GM19324 (cell line): ENCODE data around the gene PPARD.
A peak's percentile ranks its signal among the peaks of the same experiment; 100 is the strongest.
"Not testable (repeated sequence)": the region's sequence is repeated elsewhere in the genome, so short reads cannot be mapped to it uniquely, and the experiment has no call there.

Experiments
- ATAC-seq: cut with Tn5 transposase; IDR thresholded peaks from one replicate; pipeline ENCODE4 v1.9.1; 2021; ENCODE audit warnings: mild to moderate bottlenecking, moderate library complexity; ENCODE audit not compliant: unreplicated experiment, low FRiP score

The PPARD gene

DNA sequence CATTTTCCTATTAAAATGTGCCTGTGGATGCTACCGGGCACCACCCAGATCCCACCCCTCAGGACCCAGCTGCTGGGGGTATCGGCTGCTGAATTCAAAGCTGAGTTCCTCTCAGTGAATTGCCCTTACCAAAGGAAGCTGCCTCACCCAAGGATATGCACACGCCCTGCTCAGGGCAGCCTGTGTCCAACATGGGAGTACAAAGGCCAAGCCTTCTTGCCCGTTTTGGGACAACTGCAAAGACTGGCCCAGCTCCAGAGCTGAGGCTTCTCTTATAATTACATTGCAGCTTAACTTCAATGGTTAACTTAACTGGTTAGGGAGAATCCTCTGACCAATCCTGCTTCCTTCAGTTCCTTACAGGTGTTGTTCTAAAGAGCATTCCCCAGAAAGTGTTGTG is 89.9 kb downstream of the PPARD start:
- no peak for ATAC-seq

DNA sequence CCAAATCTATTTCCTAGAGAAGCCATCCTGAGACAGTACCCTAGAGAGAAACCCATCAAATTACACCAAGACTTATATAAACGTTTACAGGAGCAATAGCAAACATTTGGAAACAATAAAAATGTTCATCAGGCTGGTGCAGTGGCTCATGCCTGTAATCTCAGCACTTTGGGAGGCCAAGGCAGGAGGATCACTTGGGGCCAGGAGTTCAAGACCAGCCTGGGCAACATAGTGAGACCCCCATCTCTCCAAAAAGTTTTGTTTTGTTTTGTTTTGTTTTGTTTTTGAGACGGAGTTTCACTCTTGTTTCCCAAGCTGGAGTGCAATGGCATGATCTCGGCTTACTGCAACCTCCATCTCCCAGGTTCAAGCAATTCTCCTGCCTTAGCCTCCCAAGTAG is 90.3 kb downstream of the PPARD start:
- ATAC-seq = not testable (repeated sequence)

DNA sequence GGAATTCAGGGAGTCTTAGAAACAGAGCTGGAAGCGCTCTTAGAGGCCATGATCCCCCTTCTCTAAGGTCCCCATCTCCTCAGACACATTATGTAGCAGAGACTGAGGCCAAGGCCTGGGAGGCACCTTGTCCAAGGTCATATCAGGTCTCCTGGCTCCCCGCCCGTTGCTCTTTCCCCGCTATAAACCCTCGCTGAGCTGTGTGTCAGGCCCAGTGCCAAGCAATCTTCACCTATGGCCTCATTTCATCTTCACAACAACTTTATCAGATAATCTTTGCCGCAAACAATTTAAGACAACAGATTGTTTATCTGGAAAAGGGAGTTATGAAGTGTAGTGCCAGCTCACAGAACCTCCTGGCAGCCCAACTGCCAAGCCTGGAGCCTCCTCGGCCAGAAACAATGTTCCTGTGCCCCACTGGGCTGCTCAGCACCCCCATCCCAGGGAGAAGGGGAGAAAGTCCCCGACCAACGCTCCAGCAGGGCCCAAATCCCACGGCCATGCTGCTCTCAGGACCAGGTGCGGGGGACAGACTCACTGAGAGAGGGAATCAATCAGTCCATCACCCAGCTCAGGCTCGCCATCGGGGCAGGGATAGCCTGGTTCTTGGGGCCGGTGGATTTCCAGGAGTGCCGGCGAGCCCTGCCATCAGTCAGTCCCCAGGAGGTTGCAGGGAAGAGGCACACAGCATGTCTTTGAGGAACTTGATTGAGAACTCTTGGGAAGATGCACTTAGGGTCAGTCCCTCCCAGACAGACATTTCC is 92.9 kb downstream of the PPARD start:
- no peak for ATAC-seq

DNA sequence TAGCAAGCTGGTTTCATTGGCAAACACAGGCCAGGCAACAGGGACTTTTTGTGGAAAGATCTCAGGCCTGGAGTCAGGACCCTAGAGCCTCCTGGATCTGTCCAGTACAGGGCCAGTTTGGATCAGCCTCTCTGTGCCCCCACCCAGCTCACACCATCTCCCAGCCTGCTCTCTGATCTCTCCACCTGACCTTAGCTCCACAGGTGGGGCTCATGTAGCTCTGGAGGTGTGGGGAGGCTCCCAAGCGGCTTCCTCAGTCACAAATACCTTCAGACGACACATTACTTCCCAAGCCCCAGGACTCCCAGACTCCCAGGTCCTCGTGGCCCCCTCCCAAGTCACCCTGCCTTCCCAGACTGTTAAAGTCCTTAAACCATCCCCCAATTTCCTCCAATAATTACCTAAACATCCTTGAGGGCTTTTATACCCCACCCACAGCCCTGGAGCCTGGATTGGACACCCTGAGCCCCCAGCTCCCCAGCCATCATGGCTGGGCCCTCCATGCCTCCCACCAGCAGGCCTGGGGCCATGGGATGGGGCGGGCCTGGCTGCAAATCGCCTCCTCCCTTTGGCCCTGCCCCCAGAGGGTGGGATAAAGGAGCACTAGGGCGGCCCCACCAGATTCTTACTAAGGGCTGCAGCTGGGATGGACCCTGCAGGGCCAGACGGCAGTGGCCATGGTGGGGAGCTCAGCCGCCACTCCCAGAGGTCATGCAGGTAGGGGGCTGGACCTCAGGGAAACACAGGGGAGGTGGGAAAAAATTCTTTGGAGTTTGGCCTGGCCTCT is 93.9 kb downstream of the PPARD start:
- no peak for ATAC-seq

GRCh38 chr6:35438378-35439065 is 96.2 kb downstream of the PPARD start:
- ATAC-seq = not testable (repeated sequence)

DNA sequence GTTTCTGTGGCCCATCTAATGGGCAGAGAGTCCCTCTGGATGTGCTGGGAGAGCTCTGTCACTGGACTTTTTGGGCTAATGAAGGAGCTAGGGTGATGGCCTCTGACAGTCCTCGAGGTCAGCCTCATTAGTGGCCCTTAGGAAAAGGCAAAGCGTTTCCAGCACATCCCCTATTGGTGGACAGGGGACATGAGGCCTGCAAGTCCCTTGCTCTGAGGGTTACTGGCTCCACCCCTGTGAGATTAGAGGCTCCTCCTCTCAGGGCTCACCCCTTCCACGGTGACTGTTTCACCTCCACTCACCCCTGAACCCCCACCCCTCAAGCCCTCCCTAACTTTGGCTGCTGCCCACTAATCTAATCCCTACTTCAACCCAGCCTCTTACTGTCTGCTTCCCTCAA is 97.0 kb downstream of the PPARD start:
- ATAC-seq = no peak

DNA sequence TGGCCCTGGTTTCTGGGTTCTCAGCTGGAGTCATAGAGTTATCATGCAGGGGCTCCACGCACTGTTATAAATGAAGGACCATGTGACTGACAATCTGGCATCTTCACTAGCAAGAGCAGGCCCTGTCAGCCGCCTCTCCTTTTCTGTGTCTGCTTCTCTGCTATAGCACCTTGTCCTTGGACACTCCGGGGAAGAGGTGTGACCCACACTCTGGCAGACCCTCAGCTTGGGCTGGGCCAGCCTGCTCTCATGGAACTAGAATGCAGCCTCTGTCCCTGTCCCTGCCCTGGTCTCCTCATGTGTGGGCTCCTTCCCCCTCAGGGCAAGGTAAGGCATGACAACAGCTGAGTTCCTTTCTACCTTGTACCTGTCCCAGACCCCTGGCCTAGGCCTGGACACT is 98.8 kb downstream of the PPARD start:
- no peak for ATAC-seq

- ATAC-seq = no peak
Measured at GRCh38 chr6:35441642-35442041, 99.3 kb downstream of the PPARD start.

GRCh38 chr6:35442693-35443092 is 100.3 kb downstream of the PPARD start:
- ATAC-seq = no peak

- ATAC-seq = no peak
Measured at GRCh38 chr6:35443341-35444030, 101.1 kb downstream of the PPARD start.

DNA sequence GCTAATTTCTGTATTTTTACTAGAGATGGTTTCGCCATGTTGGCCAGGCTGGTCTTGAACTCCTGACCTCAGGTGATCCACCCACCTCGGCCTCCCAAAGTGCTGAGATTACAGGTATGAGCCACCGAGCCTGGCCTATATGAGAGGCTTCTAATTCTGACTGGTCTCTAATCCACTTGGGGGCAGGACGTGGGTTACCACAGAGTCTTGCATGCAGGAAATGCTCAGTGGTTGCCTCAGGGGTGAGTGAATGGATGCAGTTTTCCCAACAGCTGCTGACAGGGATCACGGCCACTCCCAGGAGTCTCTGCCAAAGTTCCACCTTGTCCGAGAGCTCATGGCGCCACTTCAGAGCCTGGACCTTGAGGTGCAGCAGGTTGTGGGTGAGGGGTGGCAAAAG is 103.3 kb downstream of the PPARD start:
- no peak for ATAC-seq

DNA sequence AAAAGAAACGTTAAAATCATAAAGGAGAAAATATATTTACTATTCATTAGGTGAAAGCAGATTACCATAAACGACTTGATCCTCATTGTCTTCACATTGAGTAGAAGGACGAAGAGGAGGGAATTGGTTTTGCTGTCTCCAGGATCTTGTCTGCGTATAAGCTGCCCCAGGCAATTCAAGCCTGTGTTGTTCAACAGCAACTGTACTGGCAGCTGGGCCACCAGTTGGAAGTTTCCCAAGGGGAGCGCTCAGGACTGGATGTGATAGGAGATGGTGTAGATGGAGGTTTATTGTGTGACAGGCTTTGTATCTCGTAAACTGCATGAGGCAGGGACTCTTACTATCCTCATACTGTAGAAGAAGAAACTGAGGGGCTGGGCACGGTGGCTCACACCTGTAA is 105.8 kb downstream of the PPARD start:
- no peak for ATAC-seq

DNA sequence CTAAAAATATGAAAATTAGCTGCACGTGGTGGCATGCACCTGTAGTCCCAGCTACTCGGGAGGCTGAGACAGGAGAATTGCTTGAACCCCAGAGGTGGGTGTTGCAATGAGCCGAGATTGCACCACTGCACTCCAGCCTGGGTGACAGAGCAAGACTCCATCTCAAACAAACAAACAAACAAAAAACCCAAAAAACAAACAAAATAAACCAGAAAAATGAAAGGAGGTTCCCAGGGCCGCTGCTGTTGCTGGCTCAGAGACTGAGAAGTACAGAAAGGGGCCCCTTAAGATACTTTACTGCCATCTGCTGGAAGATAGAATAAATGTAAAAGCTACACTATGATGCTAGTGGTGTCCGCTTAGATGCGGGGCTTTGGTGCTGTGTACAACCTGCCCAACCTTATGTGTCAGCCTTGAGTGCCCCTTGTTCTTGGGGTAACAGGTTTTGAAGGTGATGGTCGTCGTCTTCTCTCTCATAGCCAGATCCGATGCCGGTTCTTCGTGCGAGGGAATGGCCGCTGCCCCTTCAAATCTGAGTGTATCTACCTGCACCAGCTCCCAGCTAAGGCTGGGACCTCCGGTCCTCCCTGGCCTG is 107.0 kb downstream of the PPARD start:
- no peak for ATAC-seq

DNA sequence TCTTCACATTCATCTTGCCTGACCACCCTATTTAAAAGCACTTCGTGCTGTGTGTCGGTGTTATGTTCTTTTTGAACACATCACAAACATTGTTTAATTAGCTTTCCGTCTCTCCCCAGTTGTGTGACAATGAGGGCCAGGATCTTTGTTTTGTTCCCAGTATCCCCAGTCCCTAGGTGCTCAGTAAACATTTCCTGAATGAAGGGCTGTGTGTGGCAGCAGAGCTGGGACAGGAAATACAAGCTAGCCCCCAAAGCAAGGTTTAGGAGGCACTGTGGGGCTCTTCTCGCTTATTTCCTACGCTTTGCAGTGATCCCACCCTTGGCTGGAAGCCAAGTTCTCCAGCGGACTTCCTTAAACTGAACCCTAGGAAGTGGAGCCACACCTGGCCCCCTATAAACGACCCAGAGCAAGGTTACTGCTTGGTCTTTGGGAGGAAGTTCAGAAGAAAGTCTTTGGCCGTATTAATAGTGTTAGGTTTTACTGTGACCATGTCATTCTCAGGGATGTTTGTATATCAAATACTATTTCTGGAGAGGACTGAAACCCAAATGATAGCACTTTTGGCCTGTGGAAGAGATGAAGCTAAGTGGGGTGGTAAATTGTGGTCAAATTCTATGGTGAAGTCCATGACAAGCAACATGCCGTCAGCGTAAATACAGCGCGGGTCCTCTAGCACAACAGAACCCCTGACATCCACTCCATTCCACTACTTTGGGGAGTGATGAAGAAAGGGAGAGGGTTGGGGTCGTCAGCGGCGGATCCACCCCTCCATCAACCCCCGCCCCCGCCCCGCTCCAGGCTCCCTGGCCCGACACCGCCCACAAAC is 109.2 kb downstream of the PPARD start:
- ATAC-seq = no peak

DNA sequence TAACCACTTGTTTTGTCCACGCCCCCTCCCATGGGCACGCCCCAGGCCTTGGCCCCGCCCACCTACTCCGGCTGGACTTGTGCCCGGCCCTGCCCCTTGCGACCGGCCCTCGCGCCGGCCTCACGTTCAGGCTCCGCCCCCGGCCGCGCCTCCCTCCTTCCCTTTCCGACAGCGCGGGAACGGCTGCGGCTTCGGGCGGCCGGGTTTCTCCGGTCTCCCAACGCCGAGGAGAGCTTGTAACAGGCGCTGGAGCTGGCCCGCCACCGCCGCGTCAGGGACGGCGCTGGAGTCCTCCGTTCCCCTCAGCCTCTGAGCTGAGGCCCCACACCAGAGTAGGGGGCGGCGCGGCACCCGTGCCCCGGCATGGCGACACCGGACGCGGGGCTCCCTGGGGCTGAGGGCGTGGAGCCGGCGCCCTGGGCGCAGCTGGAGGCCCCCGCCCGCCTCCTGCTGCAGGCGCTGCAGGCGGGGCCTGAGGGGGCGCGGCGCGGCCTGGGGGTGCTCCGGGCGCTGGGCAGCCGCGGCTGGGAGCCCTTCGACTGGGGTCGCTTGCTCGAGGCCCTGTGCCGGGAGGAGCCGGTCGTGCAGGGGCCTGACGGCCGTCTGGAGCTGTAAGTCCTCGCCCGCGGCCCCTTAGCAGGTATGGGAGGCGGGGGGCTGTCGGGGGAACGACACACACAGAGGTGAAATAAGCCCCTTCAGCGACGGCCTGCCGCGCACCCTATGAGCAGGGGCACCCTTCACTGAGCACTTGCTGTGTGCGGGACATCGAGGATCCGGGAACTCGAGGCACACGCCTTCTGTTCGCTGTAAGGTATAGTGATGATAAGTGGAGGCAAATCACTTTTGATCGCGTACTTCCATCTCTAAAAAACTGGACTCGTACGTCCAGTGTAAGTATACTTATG is 110.1 kb downstream of the PPARD start, which contains the start of gene FANCE:
Gene FANCE, plus strand, starts transcription at position 156 of the 908 bp plus-strand sequence. Its CDS starts 208 bp downstream, at position 364.
- peak; percentile 96 for ATAC-seq

DNA sequence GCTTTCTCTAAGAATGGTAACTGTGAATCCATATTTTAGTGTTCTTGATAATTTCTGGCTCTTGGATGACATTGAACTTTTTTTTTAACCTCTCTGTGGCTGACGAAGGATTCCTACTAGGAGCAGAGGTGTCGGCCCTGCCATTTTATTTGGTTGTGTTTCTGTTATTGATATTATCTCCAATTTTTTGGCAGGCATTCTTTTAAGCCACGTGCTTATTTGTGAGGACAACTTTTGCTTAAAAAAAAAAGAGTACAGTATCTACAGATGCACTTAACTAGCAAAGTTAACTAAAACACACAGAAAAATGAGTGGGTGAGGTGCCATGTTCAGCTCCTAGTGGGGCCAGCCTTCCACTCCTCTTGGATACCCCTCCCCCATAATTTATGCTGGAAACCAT is 110.9 kb downstream of the PPARD start:
- no peak for ATAC-seq

DNA sequence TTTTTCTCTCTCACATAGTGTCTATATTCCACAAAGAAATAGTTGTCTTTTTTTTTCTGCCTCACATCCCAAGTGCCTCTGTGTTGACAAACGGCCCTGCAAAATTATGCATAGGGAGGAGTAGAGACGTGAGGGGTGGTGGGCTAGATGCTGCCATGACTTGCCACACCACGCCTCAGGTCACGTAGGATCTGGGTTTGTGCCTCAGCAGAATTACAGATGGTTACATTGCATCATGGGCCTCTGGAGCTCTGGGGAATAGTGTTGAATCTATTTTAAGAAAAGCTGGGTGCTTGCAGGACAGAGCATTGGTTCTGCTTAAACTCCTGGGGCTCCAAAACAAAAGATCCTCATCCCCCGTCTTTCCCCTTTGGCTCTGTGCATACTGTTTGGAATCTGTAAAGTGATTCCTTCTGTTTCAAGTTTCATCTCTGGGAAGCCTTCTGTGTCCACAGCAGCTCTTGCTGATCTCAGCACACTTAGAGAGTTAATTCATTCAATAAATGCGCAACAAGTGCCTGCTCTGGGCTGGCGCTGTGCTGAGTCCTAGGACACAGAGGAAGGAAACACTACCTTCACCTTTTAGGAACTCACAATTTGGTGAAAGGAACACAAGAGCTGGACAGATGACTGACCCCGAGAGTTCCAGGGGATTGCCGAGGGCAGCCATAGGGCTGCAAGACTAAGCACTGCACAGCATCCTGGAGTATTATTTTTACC is 112.2 kb downstream of the PPARD start:
- ATAC-seq = no peak

DNA sequence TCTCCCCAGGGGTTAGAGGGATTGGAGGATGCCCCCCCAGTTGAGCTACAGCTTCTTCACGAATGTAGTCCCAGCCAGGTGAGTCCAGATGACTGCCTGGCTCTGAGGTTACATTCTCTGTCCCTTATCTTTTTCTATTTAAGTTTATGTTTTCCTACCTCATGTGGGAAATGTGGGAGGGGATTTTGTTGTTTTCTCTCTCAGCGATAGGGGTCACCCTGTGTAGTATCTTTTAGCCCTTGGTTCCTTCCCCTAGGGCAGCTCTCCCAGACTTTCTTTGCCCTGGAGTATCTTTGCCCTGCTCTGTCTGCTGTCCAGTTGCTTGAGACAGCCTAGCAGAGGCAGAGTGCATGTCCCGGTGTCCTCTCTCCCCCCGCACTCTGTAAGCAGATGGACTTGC is 115.5 kb downstream of the PPARD start:
- ATAC-seq = no peak
